Neural progenitor cell (in vitro differentiated cells): ENCODE data around the gene ITPK1. TPM values are rescaled to one million over a fixed set of nuclear protein-coding genes. Genes with fewer than 3 reads are reported as not detected.

Experiments
- DNase-seq: peaks from one replicate; pipeline ENCODE4 v3.0.0-alpha.2; 2016; ENCODE audit warnings: low spot score
- H2AFZ ChIP-seq: fragments of 200-600 bp; sonication (generic); replicated peaks from 2 replicates; pipeline ENCODE4 v1.6.1; 2016; ENCODE audit warnings: antibody characterized with exemption
- H3F3A ChIP-seq: fragments of 200-600 bp; sonication (generic); 2 replicates; pipeline ENCODE4 v1.6.1; 2016; ENCODE audit warnings: antibody characterized with exemption, low read depth
- H3K27ac ChIP-seq: fragments of 200-600 bp; sonication (generic); 2 replicates; pipeline ENCODE4 v1.5.1; 2016; ENCODE audit warnings: mild to moderate bottlenecking
- H3K27me3 ChIP-seq: fragments of 200-600 bp; sonication (generic); 2 replicates; pipeline ENCODE4 v1.6.1; 2016; ENCODE audit warnings: mild to moderate bottlenecking, moderate library complexity
- H3K36me3 ChIP-seq: fragments of 200-600 bp; sonication (generic); 2 replicates; pipeline ENCODE4 v1.5.1; 2016
- H3K4me1 ChIP-seq: fragments of 200-600 bp; sonication (generic); 2 replicates; pipeline ENCODE4 v1.6.1; 2016; ENCODE audit warnings: mixed run types
- H3K4me2 ChIP-seq: fragments of 200-600 bp; sonication (generic); 2 replicates; pipeline ENCODE4 v1.6.1; 2016
- H3K4me3 ChIP-seq: fragments of 200-600 bp; sonication (generic); 2 replicates; pipeline ENCODE4 v1.5.1; 2016
- H3K79me2 ChIP-seq: fragments of 200-600 bp; sonication (generic); 2 replicates; pipeline ENCODE4 v1.6.1; 2016; ENCODE audit warnings: low read depth
- H3K9ac ChIP-seq: fragments of 200-600 bp; sonication (generic); 2 replicates; pipeline ENCODE4 v1.6.1; 2016
- H3K9me3 ChIP-seq: fragments of 200-600 bp; sonication (generic); 2 replicates; pipeline ENCODE4 v1.5.1; 2016; ENCODE audit warnings: low read depth
- H4K20me1 ChIP-seq: fragments of 200-600 bp; sonication (generic); 2 replicates; pipeline ENCODE4 v1.6.1; 2016; ENCODE audit warnings: low read depth
- H3K27ac Mint-ChIP-seq: 3 replicates; pipeline ENCODE4 v1.8.0; 2021; ENCODE audit warnings: mixed read lengths
- H3K27me3 Mint-ChIP-seq: 2 replicates; pipeline ENCODE4 v1.8.0; 2022; ENCODE audit warnings: low read depth, mild to moderate bottlenecking, inconsistent platforms, moderate library complexity, mixed read lengths; ENCODE audit not compliant: insufficient read depth
- H3K36me3 Mint-ChIP-seq: 3 replicates; pipeline ENCODE4 v1.8.0; 2021; ENCODE audit warnings: mixed read lengths
- H3K4me1 Mint-ChIP-seq: 3 replicates; pipeline ENCODE4 v1.8.0; 2021; ENCODE audit warnings: mixed read lengths
- H3K4me3 Mint-ChIP-seq: 3 replicates; pipeline ENCODE4 v1.8.0; 2021; ENCODE audit warnings: mild to moderate bottlenecking, moderate library complexity, mixed read lengths
- H3K9me3 Mint-ChIP-seq: 3 replicates; pipeline ENCODE4 v1.8.0; 2020; ENCODE audit warnings: mixed read lengths
- CTCF ChIP-seq: fragments of 200-600 bp; sonication (generic); IDR thresholded peaks from 2 replicates; pipeline ENCODE4 v1.5.1; 2017; ENCODE audit warnings: antibody characterized with exemption, mild to moderate bottlenecking
- EZH2 ChIP-seq: fragments of 200-600 bp; sonication (generic); IDR thresholded peaks from 2 replicates; pipeline ENCODE4 v1.6.1; 2017; ENCODE audit warnings: antibody characterized with exemption, mild to moderate bottlenecking, moderate library complexity
- EZH2phosphoT487 ChIP-seq: fragments of 200-600 bp; sonication (generic); IDR thresholded peaks from 2 replicates; pipeline ENCODE4 v1.6.1; 2017; ENCODE audit warnings: antibody characterized with exemption
- total RNA-seq: library from RNA; depleted of rRNA; stranded (reverse); fragments of >200 nt; gene quantifications from 2 replicates; pipeline ENCODE4 v1.2.3, GENCODE V29; 2015; ENCODE audit warnings: low replicate concordance

The ITPK1 gene
- total RNA-seq, 1 donor from 2014 or later: 25.8 TPM

DNA sequence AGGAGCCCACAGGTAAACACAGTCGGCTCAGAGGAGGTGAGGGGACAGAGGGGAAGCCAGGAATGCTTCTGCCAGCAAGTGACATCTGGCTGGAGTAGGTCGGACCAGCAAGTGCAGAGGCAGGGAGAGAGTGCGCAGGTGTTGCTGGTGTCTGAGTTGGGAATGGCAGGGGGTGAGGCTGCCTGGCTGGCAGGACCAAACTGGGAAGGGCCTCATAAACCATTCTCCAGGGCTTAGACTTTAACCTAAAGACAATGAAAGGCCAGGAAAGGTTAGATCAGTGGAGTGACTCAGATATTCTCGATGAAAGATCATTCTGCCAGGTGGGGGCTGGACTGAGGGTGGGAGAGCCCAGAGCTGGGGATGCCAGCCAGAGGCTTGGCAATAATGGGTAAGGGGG is 66.4 kb downstream of the ITPK1 start:
- no peaks in the 10 kb centered on the region for H3K36me3 ChIP-seq
- H3F3A ChIP-seq: peaks cover 20% of the 10 kb centered on the region
- H3K4me1 ChIP-seq: peaks cover 37% of the 10 kb centered on the region
- peaks cover 33% of the 10 kb centered on the region for H3K27me3 Mint-ChIP-seq
- no peak overlapping the region for H3K27ac Mint-ChIP-seq
- H3K27ac ChIP-seq: no peak overlapping the region
- H3K4me2 ChIP-seq: no peak overlapping the region
- no peak overlapping the region for H3K4me3 Mint-ChIP-seq
- no peak overlapping the region for H3K9ac ChIP-seq
- H3K36me3 Mint-ChIP-seq: no peaks in the 10 kb centered on the region
- H3K79me2 ChIP-seq: peaks cover 5% of the 10 kb centered on the region
- TF ChIP-seq EZH2 (no peak), CTCF (no peak)
- peaks cover 81% of the 10 kb centered on the region for H4K20me1 ChIP-seq
- no peak overlapping the region for H2AFZ ChIP-seq
- no peak for DNase-seq
- H3K27me3 ChIP-seq: peaks cover 27% of the 10 kb centered on the region
- no peak overlapping the region for H3K4me3 ChIP-seq
- peaks cover 41% of the 10 kb centered on the region for H3K4me1 Mint-ChIP-seq
- peaks cover 6% of the 10 kb centered on the region for H3K9me3 Mint-ChIP-seq
- H3K9me3 ChIP-seq: no peaks in the 10 kb centered on the region

DNA sequence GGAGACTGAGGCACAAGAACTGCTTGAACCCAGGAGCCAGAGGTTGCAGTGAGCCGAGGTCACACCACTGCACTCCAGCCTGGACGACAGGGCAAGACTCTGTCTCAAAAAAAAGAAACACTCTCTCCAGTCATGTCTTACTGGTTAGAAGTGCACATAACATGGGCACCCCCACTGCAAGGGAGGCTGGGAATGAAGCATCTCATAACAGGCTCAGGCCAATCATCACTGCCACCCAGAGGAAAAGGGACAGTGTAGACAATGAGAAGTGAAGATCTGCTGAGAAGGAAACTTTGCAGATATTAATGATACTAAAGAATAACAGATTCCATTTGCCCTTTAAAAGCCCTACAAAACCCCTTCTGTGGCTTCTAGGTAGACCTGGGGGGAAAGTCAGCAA is 66.9 kb downstream of the ITPK1 start:
- no peak overlapping the region for H3K27ac ChIP-seq
- peaks cover 20% of the 10 kb centered on the region for H3F3A ChIP-seq
- no peaks in the 10 kb centered on the region for H3K9me3 ChIP-seq
- H3K4me3 Mint-ChIP-seq: no peak overlapping the region
- no peaks in the 10 kb centered on the region for H3K36me3 Mint-ChIP-seq
- peaks cover 45% of the 10 kb centered on the region for H3K4me1 Mint-ChIP-seq
- peaks cover 5% of the 10 kb centered on the region for H3K79me2 ChIP-seq
- H3K9ac ChIP-seq: no peak overlapping the region
- H3K27me3 ChIP-seq: peaks cover 27% of the 10 kb centered on the region
- no peak for DNase-seq
- H2AFZ ChIP-seq: no peak overlapping the region
- H3K27ac Mint-ChIP-seq: no peak overlapping the region
- H4K20me1 ChIP-seq: peaks cover 86% of the 10 kb centered on the region
- H3K27me3 Mint-ChIP-seq: peaks cover 35% of the 10 kb centered on the region
- no peaks in the 10 kb centered on the region for H3K36me3 ChIP-seq
- H3K9me3 Mint-ChIP-seq: peaks cover 6% of the 10 kb centered on the region
- H3K4me3 ChIP-seq: no peak overlapping the region
- TF ChIP-seq EZH2 (no peak), EZH2phosphoT487 (no peak), CTCF (no peak)
- no peak overlapping the region for H3K4me2 ChIP-seq
- H3K4me1 ChIP-seq: peaks cover 38% of the 10 kb centered on the region

GRCh38 chr14:93047661-93048060 is 68.1 kb downstream of the ITPK1 start:
- no peak overlapping the region for H3K4me2 ChIP-seq
- peaks cover 20% of the 10 kb centered on the region for H3F3A ChIP-seq
- DNase-seq: no peak
- H3K4me3 Mint-ChIP-seq: no peak overlapping the region
- no peak overlapping the region for H3K27ac Mint-ChIP-seq
- H3K79me2 ChIP-seq: peaks cover 9% of the 10 kb centered on the region
- no peaks in the 10 kb centered on the region for H3K9me3 ChIP-seq
- peaks cover 44% of the 10 kb centered on the region for H3K4me1 ChIP-seq
- H3K27me3 ChIP-seq: peaks cover 33% of the 10 kb centered on the region
- H4K20me1 ChIP-seq: peaks cover 97% of the 10 kb centered on the region
- H3K9ac ChIP-seq: no peak overlapping the region
- no peak overlapping the region for H3K4me3 ChIP-seq
- no peak overlapping the region for H2AFZ ChIP-seq
- peaks cover 43% of the 10 kb centered on the region for H3K27me3 Mint-ChIP-seq
- H3K9me3 Mint-ChIP-seq: peaks cover 6% of the 10 kb centered on the region
- no peak overlapping the region for H3K27ac ChIP-seq
- TF ChIP-seq EZH2: no peak
- TF ChIP-seq EZH2phosphoT487: no peak
- TF ChIP-seq CTCF: no peak
- no peaks in the 10 kb centered on the region for H3K36me3 ChIP-seq
- no peaks in the 10 kb centered on the region for H3K36me3 Mint-ChIP-seq
- H3K4me1 Mint-ChIP-seq: peaks cover 51% of the 10 kb centered on the region
